OCI-LY7 (cell line): ENCODE measurements around the gene GRK5. TPM values are rescaled to one million over a fixed set of nuclear protein-coding genes. Genes with fewer than 3 reads are reported as not detected.

Experiments
- BruUV-seq: library from RNA; stranded (reverse); fragments of 400-500 nt; replicated peaks from 2 replicates; lab custom pipeline; 2021; lab: Mats Ljungman, UMichigan
- CTCF ChIA-PET: fragments of 300-600 bp; sonication (Branson Sonifier 250); formaldehyde crosslinking; loops from one replicate; lab custom pipeline; 2022; ENCODE audit warnings: antibody characterized with exemption; ENCODE audit not compliant: unreplicated experiment; lab: Charles Lee
- POLR2A ChIA-PET: fragments of 300-600 bp; sonication (Branson Sonifier 250); formaldehyde crosslinking; loops from one replicate; lab custom pipeline; 2022; ENCODE audit warnings: antibody characterized with exemption; lab: Charles Lee
- DNase-seq: peaks from one replicate; pipeline ENCODE4 v3.0.0-alpha.2; 2015; ENCODE audit warnings: low spot score
- H2AFZ ChIP-seq: fragments of 200-600 bp; sonication (generic), shearing (Covaris generic); 2 replicates; pipeline ENCODE4 v1.6.1; 2014; ENCODE audit warnings: mild to moderate bottlenecking, antibody characterized with exemption, low read length, moderate library complexity
- H3K27ac ChIP-seq: fragments of 200-600 bp; sonication (generic); 2 replicates; pipeline ENCODE4 v1.5.1; 2014; ENCODE audit warnings: mixed run types, low read depth, mild to moderate bottlenecking, moderate library complexity, low read length, inconsistent platforms; ENCODE audit not compliant: poor library complexity, severe bottlenecking
- H3K36me3 ChIP-seq: fragments of 200-600 bp; sonication (generic); 2 replicates; pipeline ENCODE4 v1.6.1; 2014; ENCODE audit warnings: mild to moderate bottlenecking, antibody characterized with exemption, low read length, moderate library complexity, mixed read lengths; ENCODE audit not compliant: insufficient read depth
- H3K4me1 ChIP-seq: fragments of 200-600 bp; sonication (generic); 2 replicates; pipeline ENCODE4 v1.5.1; 2014; ENCODE audit warnings: mild to moderate bottlenecking, low read length; ENCODE audit not compliant: insufficient read depth, poor library complexity, severe bottlenecking
- H3K4me2 ChIP-seq: fragments of 200-600 bp; sonication (generic); 2 replicates; pipeline ENCODE4 v1.6.1; 2014; ENCODE audit warnings: mild to moderate bottlenecking, low read length
- H3K4me3 ChIP-seq: fragments of 200-600 bp; sonication (generic); 2 replicates; pipeline ENCODE4 v1.5.1; 2014; ENCODE audit warnings: mild to moderate bottlenecking, low read depth, low read length; ENCODE audit not compliant: poor library complexity, severe bottlenecking
- H3K79me2 ChIP-seq: fragments of 200-600 bp; sonication (generic); 2 replicates; pipeline ENCODE4 v1.6.1; 2016; ENCODE audit warnings: low read depth, mild to moderate bottlenecking, low read length, moderate library complexity, mixed read lengths; ENCODE audit not compliant: insufficient read depth
- H3K9me2 ChIP-seq: fragments of 200-600 bp; sonication (generic); 2 replicates; pipeline ENCODE4 v1.6.1; 2016; ENCODE audit warnings: mild to moderate bottlenecking, low read length, mixed read lengths; ENCODE audit not compliant: insufficient read depth
- H3K9me3 ChIP-seq: fragments of 200-600 bp; sonication (generic); 2 replicates; pipeline ENCODE4 v1.6.1; 2014; ENCODE audit warnings: mild to moderate bottlenecking, mixed run types, low read length, mixed read lengths
- H4K20me1 ChIP-seq: fragments of 200-600 bp; sonication (generic); 2 replicates; pipeline ENCODE4 v1.6.1; 2014; ENCODE audit warnings: mild to moderate bottlenecking, antibody characterized with exemption, low read length, moderate library complexity, mixed read lengths; ENCODE audit not compliant: insufficient read depth
- CTCF ChIP-seq: fragments of 200-600 bp; sonication (generic); conservative IDR thresholded peaks from 2 replicates; pipeline ENCODE4 v1.5.1; 2014; ENCODE audit warnings: mild to moderate bottlenecking, antibody characterized with exemption, low read length, moderate library complexity, mixed read lengths
- EZH2phosphoT487 ChIP-seq: fragments of 200-600 bp; sonication (generic); IDR thresholded peaks from 2 replicates; pipeline ENCODE4 v1.6.1; 2018; ENCODE audit warnings: low read depth, borderline replicate concordance, mild to moderate bottlenecking, mixed run types, antibody characterized with exemption, low read length, moderate library complexity, mixed read lengths
- intact Hi-C: fragments of 100-400 bp; cut with micrococcal nuclease; formaldehyde crosslinking; loops from one replicate; pipeline ENCODE4 v1.10.0; 2022; ENCODE audit not compliant: unreplicated experiment
- total RNA-seq, 2 experiments: library from RNA; depleted of rRNA in 1 of 2; stranded (reverse); fragments of >200 nt in 1 of 2; shearing (Covaris generic) in 1 of 2; gene quantifications; 2 replicates each; pipeline ENCODE4 v1.2.3, GENCODE V29; 2014 to 2022

Gene GRK5
- total RNA-seq, 2 experiments from 2014 or later: 4.7 to 10.2 TPM

- no peak overlapping the region for H2AFZ ChIP-seq
- H3K79me2 ChIP-seq: no peaks in the 10 kb centered on the region
- H3K27ac ChIP-seq: no peak overlapping the region
- no peak for TF ChIP-seq EZH2phosphoT487
- intact Hi-C loops: no loop called here
- no peaks in the 10 kb centered on the region for H3K9me2 ChIP-seq
- H3K9me3 ChIP-seq: no peaks in the 10 kb centered on the region
- H3K36me3 ChIP-seq: no peaks in the 10 kb centered on the region
- H3K4me1 ChIP-seq: peaks cover 18% of the 10 kb centered on the region
- no peak overlapping the region for H3K4me2 ChIP-seq
- BruUV-seq: no TSS peak
- ChIA-PET CTCF (no interaction called here), POLR2A (no interaction called here)
- H3K4me3 ChIP-seq: no peak overlapping the region
- no peak for DNase-seq
- no peaks in the 10 kb centered on the region for H4K20me1 ChIP-seq
Measured at GRCh38 chr10:119398996-119399395, 191.6 kb downstream of the GRK5 start.

GRCh38 chr10:119399466-119399865 is 192.1 kb downstream of the GRK5 start:
- BruUV-seq: no TSS peak
- no peak overlapping the region for H2AFZ ChIP-seq
- CTCF ChIA-PET: no interaction called here
- no peak overlapping the region for H3K27ac ChIP-seq
- H3K79me2 ChIP-seq: no peaks in the 10 kb centered on the region
- peaks cover 18% of the 10 kb centered on the region for H3K4me1 ChIP-seq
- H4K20me1 ChIP-seq: no peaks in the 10 kb centered on the region
- no peak overlapping the region for H3K4me3 ChIP-seq
- H3K4me2 ChIP-seq: no peak overlapping the region
- H3K9me3 ChIP-seq: no peaks in the 10 kb centered on the region
- H3K9me2 ChIP-seq: no peaks in the 10 kb centered on the region
- intact Hi-C loops: no loop called here
- no peaks in the 10 kb centered on the region for H3K36me3 ChIP-seq
- POLR2A ChIA-PET: no interaction called here
- no peak for TF ChIP-seq CTCF
- TF ChIP-seq EZH2phosphoT487: no peak
- no peak for DNase-seq

- H3K9me2 ChIP-seq: no peaks in the 10 kb centered on the region
- H3K36me3 ChIP-seq: no peaks in the 10 kb centered on the region
- DNase-seq: no peak
- H3K4me2 ChIP-seq: no peak overlapping the region
- H3K4me3 ChIP-seq: no peak overlapping the region
- H3K27ac ChIP-seq: no peak overlapping the region
- no peak overlapping the region for H2AFZ ChIP-seq
- no peaks in the 10 kb centered on the region for H3K9me3 ChIP-seq
- no peaks in the 10 kb centered on the region for H3K79me2 ChIP-seq
- H3K4me1 ChIP-seq: peaks cover 2% of the 10 kb centered on the region
- intact Hi-C loops: no loop called here
- POLR2A ChIA-PET: interaction anchor here (0.6 to 0.9 kb wide), 2 partner anchors 36 to 40 kb away, joined by 3 read pairs; no protein-coding TSS in a partner anchor
- CTCF ChIA-PET: no interaction called here
- no peak for TF ChIP-seq CTCF
- TF ChIP-seq EZH2phosphoT487: no peak
- H4K20me1 ChIP-seq: no peaks in the 10 kb centered on the region
- BruUV-seq: no TSS peak
Measured at GRCh38 chr10:119401671-119402395, 194.5 kb downstream of the GRK5 start.
